T-helper 1 cell treated with Interleukin-12 subunit alpha and Interleukin-12 subunit beta and Interleukin-4 antibody, amounts not matched to agents 30 ng/mL and 1 ng/mL, for 36 hours (primary cell): Measurements from ENCODE around the gene ZNF775. TPM values are rescaled to one million over a fixed set of nuclear protein-coding genes. Genes with fewer than 3 reads are reported as not detected.
"Not testable (repeated sequence)": the region's sequence is repeated elsewhere in the genome, so short reads cannot be mapped to it uniquely, and the experiment has no call there.

ENCODE experiments used
- intact Hi-C: fragments of 100-400 bp; cut with micrococcal nuclease; formaldehyde crosslinking; loops from one replicate; pipeline ENCODE4 v1.15.1; 2024
- total RNA-seq: library from RNA; stranded (reverse); gene quantifications from 2 replicates; pipeline ENCODE4 v1.2.3, GENCODE V29; 2022

Gene ZNF775
- total RNA-seq, 1 donor from 2014 or later = 6.2 TPM

- intact Hi-C loops = loop anchor here (1.0 to 10.0 kb wide), 11 partner anchors 22 to 705 kb away; partner anchors contain the start of genes ACTR3C, AGAP3, ATP6V0E2 and FASTK
Measured at GRCh38 chr7:150379441-150380379, 580 bp downstream of the ZNF775 start.

- intact Hi-C loops = no loop called here
Measured at GRCh38 chr7:150380463-150380862, 1.3 kb downstream of the ZNF775 start.

DNA sequence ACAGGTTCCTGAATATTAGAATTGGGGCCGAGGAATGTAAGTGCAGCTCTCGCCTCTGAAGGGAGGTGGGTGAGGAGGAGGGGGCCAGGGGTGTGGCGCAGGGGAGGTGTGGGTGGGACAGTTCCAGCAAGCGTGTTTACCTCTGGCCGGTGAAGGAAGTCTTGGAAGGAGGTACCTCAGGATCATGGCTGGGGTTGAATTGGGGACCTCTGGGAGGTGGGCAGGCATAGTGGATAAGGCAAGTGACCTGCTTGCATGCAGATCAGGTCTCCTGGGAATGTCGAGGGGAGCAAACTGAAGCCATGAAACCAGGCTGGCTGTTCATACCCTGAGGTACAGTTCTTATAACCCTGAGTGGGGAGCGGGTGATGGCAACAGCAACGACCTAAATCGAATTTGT is 2.0 kb downstream of the ZNF775 start:
- intact Hi-C loops = no loop called here

DNA sequence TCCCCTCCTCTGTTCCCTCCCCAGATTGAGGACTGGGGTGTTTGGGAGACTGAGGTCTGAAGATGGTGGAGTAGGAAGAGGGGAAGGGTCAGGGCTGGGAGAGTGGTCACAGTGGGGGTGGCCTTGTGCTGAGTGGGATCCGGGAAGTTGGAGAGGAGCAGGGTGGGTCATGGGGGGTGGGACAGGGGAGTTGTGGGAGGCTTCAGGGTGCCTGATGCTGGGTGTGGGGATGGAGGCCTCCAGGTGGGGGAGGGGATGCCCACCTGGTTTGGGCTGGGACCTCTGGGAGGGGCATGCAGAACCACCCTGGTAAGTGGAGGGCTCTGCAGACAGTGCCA is 2.6 kb downstream of the ZNF775 start:
- intact Hi-C loops = no loop called here

DNA sequence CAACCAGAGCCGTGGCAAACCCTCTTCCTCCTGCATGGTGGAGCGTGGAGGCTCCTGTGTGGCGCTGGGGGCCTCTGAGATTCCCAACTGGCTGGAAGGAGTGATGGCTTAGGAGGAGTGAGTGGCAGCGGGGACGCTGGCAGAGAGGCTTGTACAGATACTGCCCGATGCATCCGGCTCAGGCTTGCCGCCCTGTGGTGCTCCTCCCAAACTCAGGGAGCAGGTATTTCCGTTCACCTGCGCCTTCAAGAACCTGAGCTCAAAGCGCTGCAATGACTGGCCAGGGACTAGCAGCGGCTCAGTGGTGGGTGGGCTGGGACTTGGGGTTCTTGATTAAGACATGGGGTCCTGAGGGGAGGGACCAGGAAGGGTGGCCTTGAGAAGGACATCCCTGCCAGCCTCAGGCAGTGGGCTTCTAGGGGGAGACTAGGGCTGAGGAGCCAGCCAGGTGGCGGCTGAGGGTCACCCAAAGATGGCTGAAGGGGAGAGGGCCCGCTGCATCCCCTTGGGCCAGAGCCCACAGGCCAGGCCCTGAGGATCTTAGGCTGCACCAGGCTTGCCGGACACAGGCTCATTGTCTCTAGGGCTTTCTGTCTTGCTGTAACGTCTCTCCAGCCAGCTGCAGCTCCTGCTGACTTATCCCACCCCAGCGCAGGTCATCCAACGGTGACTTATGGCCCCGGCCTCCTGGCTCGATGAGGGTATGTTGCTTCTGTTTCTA is 3.2 kb downstream of the ZNF775 start:
- intact Hi-C loops = no loop called here

GRCh38 chr7:150382844-150383225 is 3.7 kb downstream of the ZNF775 start:
- intact Hi-C loops = no loop called here

DNA sequence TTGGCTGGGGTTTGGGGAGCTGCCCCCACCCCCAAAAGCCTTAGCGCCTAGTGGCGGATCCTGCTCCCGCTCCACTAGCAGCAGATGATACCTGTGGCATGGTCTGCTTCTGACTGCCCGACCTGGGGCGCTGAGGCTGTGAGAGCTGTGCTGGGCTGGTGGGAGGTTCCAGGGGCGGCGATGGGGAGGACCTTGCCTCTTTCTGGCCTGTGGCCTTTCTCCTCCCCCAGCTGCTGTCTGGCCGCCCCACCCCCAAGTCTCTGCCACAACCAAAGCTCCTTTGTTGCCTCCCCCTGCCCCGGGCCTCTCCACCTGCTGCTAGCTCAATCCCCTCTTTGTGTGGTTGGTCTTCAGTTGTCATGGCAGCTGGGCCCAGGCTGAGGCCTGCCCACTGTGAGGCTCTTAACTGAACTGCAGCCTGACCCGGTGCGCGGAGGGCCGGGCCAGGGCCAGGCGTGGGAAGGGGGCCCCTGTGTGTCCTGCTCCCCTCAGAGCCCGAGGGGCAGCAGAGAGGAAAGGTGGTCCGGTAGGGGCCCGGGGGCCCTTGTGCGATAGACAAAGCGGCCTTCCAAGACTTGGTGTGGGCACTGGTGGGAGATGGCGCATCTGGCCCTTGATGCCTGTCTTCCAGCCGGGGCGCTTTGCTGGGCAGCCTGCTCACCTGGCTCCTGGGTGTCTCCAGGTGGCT is 4.7 kb downstream of the ZNF775 start:
- intact Hi-C loops = no loop called here

DNA sequence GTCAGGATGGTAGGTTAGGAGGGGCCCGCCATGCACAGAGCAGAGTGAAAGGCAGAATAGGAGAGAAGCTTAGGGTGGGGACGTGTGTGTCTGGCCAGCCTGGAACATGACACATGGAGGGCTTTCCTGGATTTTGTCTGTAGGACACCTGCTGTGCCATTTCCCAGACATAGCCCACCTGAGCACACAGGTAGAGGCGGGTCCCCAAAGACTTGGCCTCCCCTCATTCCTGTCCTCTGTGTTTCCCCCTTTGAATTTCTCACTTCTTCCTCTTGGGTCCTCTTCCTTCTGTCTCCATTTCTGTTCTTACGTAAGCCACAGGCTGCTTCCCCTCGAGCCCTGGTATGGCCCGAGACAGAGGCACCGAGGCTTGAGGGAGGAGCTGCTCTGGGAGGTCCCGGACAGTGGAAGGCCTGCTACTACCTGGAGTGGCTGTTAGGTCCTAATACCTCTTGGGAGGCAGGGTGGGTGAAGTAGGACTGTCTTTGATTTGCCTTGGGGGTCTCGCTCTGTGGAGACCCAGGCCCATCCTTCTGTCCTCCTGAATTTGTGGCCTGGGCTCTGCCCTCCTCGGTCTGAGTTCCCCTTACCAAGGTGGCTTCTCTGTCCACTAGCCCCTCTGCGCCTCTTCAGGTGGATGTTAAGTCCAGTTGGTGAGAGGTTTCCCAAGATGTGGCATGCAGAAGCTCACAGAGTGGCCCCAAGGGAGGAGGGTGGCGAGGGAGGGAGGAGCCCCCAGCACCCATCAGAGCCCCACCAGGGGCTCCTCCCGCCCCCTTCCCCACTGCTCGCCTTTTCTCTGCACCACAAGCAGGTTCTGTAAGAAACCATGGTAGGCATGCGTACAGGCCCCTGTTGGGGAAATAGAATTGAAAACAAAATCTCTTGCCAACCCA is 5.5 kb downstream of the ZNF775 start:
- intact Hi-C loops = no loop called here

DNA sequence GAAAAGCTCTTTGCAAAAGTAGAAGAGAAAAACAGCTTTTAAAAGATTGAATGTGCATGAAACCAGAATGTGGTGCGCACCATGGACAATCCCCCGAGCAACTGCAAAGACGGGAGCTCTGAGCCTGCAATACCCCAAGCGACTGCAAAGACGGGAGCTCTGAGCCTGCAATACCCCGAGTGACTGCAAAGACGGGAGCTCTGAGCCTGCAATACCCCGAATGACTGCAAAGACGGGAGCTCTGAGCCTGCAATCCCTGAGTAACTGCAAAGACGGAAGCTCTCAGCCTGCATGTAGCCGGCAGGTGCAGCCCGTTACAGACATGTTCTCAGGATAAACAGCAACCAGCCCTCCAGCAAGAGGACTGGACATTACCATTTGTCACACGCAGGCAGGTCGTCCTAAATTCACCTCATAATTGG is 6.2 kb downstream of the ZNF775 start:
- intact Hi-C loops = no loop called here

DNA sequence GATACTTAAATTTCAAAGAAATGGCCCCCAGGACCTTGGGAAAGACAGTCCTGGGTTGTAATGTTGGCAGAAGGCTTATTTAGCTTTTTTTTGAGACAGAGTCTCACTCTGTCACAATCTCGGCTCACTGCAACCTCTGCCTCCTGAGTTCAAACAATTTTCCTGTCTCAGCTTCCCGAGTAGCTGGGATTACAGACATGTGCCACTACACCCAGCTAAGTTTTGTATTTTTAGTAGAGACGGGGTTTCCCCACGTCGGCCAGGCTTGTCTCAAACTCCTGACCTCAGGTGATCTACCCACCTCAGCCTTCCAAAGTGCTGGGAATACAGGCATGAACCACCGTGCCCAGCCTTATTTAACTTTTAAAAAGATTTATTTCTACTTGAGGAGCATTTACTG is 6.8 kb downstream of the ZNF775 start:
- intact Hi-C loops = not testable (repeated sequence)

DNA sequence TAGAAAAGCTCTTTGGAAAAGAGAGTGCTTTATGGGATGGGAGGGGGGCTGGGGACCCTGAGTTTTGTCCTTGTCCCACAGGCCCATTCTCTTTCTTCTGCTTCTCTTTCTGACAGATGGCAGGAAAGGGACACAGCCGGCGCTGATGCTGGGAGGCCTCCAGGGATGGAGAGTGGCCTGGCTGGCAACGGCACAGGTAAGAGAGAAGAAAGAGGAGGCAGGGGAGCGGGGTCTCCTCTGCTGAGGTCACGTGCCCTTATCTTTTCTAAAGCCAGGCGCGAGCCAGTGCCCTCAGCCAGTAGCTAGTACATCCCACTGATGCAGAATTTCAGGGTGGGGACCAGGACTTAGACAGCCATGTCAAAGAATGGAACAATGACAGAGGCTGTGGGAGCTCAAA is 9.2 kb downstream of the ZNF775 start:
- intact Hi-C loops = no loop called here

- intact Hi-C loops = no loop called here
Measured at GRCh38 chr7:150388709-150389531, 9.8 kb downstream of the ZNF775 start.

- intact Hi-C loops = no loop called here
Measured at GRCh38 chr7:150389532-150389816, 10.3 kb downstream of the ZNF775 start.

GRCh38 chr7:150390205-150390604 is 11.1 kb downstream of the ZNF775 start:
- intact Hi-C loops = no loop called here

DNA sequence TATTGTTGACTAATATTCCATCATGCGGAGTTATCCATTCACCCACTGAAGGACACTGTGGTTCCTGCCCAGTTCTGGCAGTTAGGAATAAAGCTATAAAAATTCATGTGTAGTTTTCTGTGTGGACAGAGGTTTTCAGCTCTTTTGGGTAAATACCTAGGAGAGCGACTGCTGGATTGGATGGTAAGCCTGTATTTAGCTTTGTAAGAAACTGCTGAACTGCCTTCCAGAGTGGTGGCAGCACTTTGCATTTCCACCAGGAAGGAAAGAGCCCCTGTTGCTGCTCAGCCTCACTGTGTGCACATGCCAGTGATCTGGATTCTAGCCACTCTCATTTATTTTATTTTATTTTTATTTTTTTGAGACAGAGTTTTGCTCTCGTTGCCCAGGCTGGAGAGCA is 14.2 kb downstream of the ZNF775 start:
- intact Hi-C loops = no loop called here

GRCh38 chr7:150396426-150396825 is 17.3 kb downstream of the ZNF775 start:
- intact Hi-C loops = no loop called here

DNA sequence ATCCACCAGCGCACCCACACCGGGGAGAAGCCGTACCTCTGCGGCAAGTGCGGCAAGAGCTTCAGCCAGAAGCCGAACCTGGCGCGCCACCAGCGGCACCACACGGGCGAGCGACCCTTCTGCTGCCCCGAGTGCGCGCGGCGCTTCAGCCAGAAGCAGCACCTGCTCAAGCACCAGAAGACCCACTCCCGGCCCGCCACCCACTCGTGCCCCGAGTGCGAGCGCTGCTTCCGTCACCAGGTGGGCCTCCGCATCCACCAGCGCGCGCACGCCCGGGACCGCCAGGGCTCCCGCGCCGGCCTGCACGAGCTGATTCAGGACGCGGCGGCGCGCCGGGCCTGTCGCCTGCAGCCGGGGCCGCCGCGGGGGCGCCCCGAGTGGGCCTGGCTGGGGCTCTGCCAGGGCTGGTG is 17.7 kb downstream of the ZNF775 start:
- intact Hi-C loops = no loop called here

GRCh38 chr7:150397346-150398107 is 18.4 kb downstream of the ZNF775 start:
- intact Hi-C loops = no loop called here

DNA sequence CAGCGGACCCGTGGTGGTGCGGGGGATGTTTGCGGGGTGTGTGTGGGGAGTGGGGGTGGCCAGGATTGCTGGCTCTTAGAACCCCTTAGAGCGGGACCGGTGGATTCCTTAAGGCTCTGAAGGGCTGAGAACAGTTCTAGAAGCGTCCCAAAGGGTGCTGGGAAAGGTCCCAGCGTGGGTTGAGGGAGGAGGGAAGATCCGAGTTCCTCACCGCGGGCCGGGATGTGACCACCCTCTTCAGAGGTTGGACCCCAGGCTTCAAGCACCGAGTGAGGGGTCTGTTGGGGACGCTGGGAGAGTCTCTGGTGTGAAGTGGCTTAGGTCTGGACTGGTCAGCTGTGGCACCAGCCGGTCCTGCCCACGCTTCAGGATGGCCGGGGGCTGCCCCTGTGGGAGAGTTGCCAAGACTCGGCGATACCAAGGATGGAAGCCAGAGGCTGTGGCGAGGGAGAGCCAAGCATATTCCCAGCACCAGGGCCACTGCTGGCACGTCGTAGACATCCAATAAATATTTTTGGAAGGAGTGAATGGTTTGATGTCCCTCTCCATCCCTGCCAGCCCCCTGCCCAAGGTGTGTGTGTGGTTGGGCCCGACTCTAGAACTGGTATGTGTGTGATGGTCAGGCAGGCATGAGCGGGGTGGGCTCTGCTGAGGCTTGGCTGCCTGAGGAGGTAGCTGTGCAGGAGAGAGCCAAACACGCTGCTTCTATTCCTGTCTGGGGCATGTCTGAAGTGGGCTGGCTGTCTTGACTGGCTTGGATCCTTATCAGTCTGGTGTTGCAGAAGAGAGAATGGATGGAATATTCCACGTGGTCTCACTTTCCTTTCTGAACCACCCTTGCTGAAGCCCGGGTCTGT is 19.2 kb downstream of the ZNF775 start:
- intact Hi-C loops = no loop called here
